GM12873 (cell line): ENCODE measurements around the gene IKBKE.

ENCODE experiments used
- CTCF ChIP-seq: IDR thresholded peaks from 2 replicates; pipeline ENCODE4 v1.5.1; 2012; ENCODE audit warnings: low read depth, mild to moderate bottlenecking, moderate library complexity, low read length, control low read depth; ENCODE audit not compliant: insufficient read depth; ENCODE audit errors: missing control alignments

IKBKE gene

GRCh38 chr1:206435445-206435844, 34.8 kb upstream of the IKBKE start:
- TF ChIP-seq CTCF = no peak

GRCh38 chr1:206438554-206438953, 31.7 kb upstream of the IKBKE start:
- TF ChIP-seq CTCF = no peak

- no peak for TF ChIP-seq CTCF
Measured at GRCh38 chr1:206439205-206439604, 31.1 kb upstream of the IKBKE start.

GRCh38 chr1:206441336-206441967, 28.8 kb upstream of the IKBKE start:
- no peak for TF ChIP-seq CTCF

GRCh38 chr1:206442101-206442500, 28.2 kb upstream of the IKBKE start:
- no peak for TF ChIP-seq CTCF

GRCh38 chr1:206445116-206445515, 25.2 kb upstream of the IKBKE start:
- no peak for TF ChIP-seq CTCF

- no peak for TF ChIP-seq CTCF
Measured at GRCh38 chr1:206445911-206446356, 24.3 kb upstream of the IKBKE start.
